Endodermal cell (in vitro differentiated cells): Measurements from ENCODE around the gene MYBBP1A. TPM values are rescaled to one million over a fixed set of nuclear protein-coding genes. Genes with fewer than 3 reads are reported as not detected.

ENCODE experiments used
- DNase-seq: peaks from one replicate; pipeline ENCODE4 v3.0.0-alpha.2; 2017
- H3K27ac ChIP-seq: 2 replicates; pipeline ENCODE4 v1.5.1; 2013; ENCODE audit warnings: mild to moderate bottlenecking, low read depth, low read length, moderate library complexity
- H3K27me3 ChIP-seq: 2 replicates; pipeline ENCODE4 v1.6.1; 2013; ENCODE audit warnings: mild to moderate bottlenecking, low read length, moderate library complexity; ENCODE audit not compliant: insufficient read depth, control insufficient read depth, poor library complexity, severe bottlenecking
- H3K36me3 ChIP-seq: 2 replicates; pipeline ENCODE4 v1.7.0; 2013; ENCODE audit warnings: mild to moderate bottlenecking, low read length, moderate library complexity; ENCODE audit not compliant: control insufficient read depth, insufficient read depth
- H3K4me1 ChIP-seq: one replicate; pipeline ENCODE4 v1.7.0; 2013; ENCODE audit warnings: low read length; ENCODE audit not compliant: control insufficient read depth, insufficient read depth
- H3K4me3 ChIP-seq: 2 replicates; pipeline ENCODE4 v1.5.1; 2013; ENCODE audit warnings: mild to moderate bottlenecking, low read length, moderate library complexity
- H3K9ac ChIP-seq: 2 replicates; pipeline ENCODE4 v1.6.1; 2013; ENCODE audit warnings: mild to moderate bottlenecking, low read length, moderate library complexity; ENCODE audit not compliant: poor library complexity, severe bottlenecking; ENCODE audit errors: extremely low read depth
- H3K9me3 ChIP-seq: 2 replicates; pipeline ENCODE4 v1.6.1; 2013; ENCODE audit warnings: mild to moderate bottlenecking, low read length, moderate library complexity; ENCODE audit not compliant: control insufficient read depth
- H3K27ac Mint-ChIP-seq: 2 replicates; pipeline ENCODE4 v1.8.0; 2020; ENCODE audit warnings: mixed read lengths
- H3K27me3 Mint-ChIP-seq: 2 replicates; pipeline ENCODE4 v1.8.0; 2021; ENCODE audit warnings: mild to moderate bottlenecking, mixed read lengths; ENCODE audit not compliant: insufficient read depth
- H3K36me3 Mint-ChIP-seq: 2 replicates; pipeline ENCODE4 v1.8.0; 2020; ENCODE audit warnings: low read depth, mixed read lengths
- H3K4me1 Mint-ChIP-seq: 2 replicates; pipeline ENCODE4 v1.8.0; 2020; ENCODE audit warnings: mixed read lengths
- H3K4me3 Mint-ChIP-seq: 2 replicates; pipeline ENCODE4 v1.8.0; 2020; ENCODE audit warnings: mild to moderate bottlenecking, moderate library complexity, mixed read lengths
- H3K9me3 Mint-ChIP-seq: 2 replicates; pipeline ENCODE4 v1.8.0; 2020; ENCODE audit warnings: mild to moderate bottlenecking, mixed read lengths
- WGBS, 2 experiments: methylation state at CpG; one replicate each; pipeline versions ENCODE4 v1.1.5 to v1.1.7; 2013; ENCODE audit warnings: missing lambda C conversion rate in 2 of 2, mixed read lengths in 1 of 2; ENCODE audit not compliant: insufficient coverage in 1 of 2, insufficient read length in 1 of 2; 5-methylcytosine and 5-hydroxymethylcytosine counted together
- total RNA-seq, 2 donors: library from RNA; stranded (reverse); fragmentation: NEBNext Ultra II Directional in 1 of 2; extraction: Animal tissue kit (Norgen Biotek cat#: 25700) in 1 of 2; gene quantifications; 2 replicates in 1 of 2; 3 replicates in 1 of 2; pipeline ENCODE4 v1.2.1, GENCODE V29; 2021
- TF ChIP-seq, protein P1 (sequence below): fragments of 200-600 bp; sonication (generic); conservative IDR thresholded peaks from 2 replicates; pipeline ENCODE4 v1.5.0; 2021; ENCODE audit warnings: antibody characterized with exemption, mild to moderate bottlenecking

Gene MYBBP1A
- total RNA-seq, 2 donors from 2014 or later: 55.6 to 70.9 TPM

DNA sequence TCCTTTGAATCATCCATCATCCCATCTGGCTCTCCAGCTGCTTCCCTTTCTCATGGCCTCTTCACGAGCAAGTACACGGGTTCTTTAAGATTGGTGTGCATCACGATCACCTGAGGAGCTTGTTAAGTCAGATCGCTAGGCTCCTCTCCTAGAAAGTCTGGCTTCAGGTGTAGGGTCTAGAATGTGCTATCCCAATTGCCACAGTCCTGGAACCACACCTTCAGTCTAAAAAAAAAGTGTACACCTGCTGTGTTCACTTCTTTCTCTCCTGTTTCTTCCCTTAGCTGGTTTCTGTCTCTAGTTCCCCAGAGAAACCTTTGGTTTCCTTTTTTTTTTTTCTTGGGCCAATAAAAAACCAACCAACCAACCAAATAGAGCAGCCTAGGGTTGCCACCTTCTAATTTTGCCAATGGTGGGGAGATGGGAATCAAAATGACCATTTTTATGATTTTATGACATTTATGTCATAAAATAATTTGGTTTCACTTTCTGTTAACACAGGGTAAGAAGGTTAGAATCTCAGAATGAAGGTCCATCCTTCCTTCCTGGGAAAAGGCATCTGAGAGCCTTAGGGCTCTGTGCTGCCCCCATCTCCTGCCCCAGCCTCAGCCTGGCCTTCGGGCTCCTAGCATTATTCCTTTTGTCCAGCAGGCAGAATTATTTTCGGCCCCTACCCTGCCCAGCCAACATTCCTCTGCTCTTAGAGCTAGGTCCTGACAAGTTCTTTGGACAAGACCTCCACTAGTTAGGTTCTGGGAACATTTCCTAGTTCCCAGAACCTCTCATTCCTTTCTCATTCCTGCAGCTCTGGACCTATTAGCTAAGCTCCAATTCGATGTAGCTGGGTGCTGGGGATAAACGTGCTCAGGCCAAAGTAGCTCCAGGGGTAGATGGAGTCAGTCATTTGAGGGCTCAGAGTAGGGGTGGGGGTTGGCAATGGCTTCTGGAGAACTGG, 7.1 kb upstream of the MYBBP1A start:
- no peaks in the 10 kb centered on the region for H3K27me3 ChIP-seq
- no peak overlapping the region for H3K27ac ChIP-seq
- H3K9me3 Mint-ChIP-seq: no peaks in the 10 kb centered on the region
- no peaks in the 10 kb centered on the region for H3K4me1 ChIP-seq
- no peaks in the 10 kb centered on the region for H3K36me3 Mint-ChIP-seq
- H3K4me3 Mint-ChIP-seq: no peak overlapping the region
- 82% methylated on average over 8 of the region's 8 CpGs for WGBS, 2 experiments
- no peak overlapping the region for H3K9ac ChIP-seq
- H3K4me1 Mint-ChIP-seq: peaks cover 5% of the 10 kb centered on the region
- TF ChIP-seq, protein P1, sequence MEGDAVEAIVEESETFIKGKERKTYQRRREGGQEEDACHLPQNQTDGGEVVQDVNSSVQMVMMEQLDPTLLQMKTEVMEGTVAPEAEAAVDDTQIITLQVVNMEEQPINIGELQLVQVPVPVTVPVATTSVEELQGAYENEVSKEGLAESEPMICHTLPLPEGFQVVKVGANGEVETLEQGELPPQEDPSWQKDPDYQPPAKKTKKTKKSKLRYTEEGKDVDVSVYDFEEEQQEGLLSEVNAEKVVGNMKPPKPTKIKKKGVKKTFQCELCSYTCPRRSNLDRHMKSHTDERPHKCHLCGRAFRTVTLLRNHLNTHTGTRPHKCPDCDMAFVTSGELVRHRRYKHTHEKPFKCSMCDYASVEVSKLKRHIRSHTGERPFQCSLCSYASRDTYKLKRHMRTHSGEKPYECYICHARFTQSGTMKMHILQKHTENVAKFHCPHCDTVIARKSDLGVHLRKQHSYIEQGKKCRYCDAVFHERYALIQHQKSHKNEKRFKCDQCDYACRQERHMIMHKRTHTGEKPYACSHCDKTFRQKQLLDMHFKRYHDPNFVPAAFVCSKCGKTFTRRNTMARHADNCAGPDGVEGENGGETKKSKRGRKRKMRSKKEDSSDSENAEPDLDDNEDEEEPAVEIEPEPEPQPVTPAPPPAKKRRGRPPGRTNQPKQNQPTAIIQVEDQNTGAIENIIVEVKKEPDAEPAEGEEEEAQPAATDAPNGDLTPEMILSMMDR: no peak
- H3K4me3 ChIP-seq: no peak overlapping the region
- H3K36me3 ChIP-seq: no peaks in the 10 kb centered on the region
- DNase-seq: no peak
- peaks cover 9% of the 10 kb centered on the region for H3K27me3 Mint-ChIP-seq
- no peak overlapping the region for H3K27ac Mint-ChIP-seq
- no peaks in the 10 kb centered on the region for H3K9me3 ChIP-seq

DNA sequence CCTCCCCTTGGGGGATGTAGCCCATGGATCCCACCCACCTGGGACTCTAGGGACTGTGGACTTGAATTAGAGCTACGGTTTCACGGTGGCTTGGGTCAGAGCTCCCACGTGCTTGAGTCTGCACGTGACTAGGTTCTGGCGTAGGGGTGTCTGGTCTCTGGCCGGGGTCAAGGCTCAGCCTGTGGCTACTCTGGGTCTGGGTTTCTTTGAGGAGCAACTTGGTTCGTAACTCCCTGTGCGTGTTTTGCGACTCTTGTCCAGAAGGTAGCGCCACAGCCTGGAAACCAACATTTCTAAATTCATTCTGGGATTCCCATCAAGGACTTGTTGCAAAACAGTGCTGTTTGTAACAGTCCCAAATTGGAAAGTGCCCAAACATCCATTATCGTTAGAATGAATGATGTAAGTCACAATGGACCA, 5.7 kb upstream of the MYBBP1A start:
- H3K4me3 ChIP-seq: no peak overlapping the region
- 85 to 88% methylated on average over 11 of the region's 11 CpGs for WGBS, 2 experiments
- peak; percentile 83 for DNase-seq
- peaks cover 11% of the 10 kb centered on the region for H3K4me1 Mint-ChIP-seq
- no peaks in the 10 kb centered on the region for H3K4me1 ChIP-seq
- no peak overlapping the region for H3K27ac ChIP-seq
- TF ChIP-seq, protein P1: peak; percentile 55
- no peak overlapping the region for H3K4me3 Mint-ChIP-seq
- peaks cover 6% of the 10 kb centered on the region for H3K27me3 Mint-ChIP-seq
- H3K36me3 Mint-ChIP-seq: no peaks in the 10 kb centered on the region
- H3K9me3 Mint-ChIP-seq: no peaks in the 10 kb centered on the region
- no peak overlapping the region for H3K9ac ChIP-seq
- no peak overlapping the region for H3K27ac Mint-ChIP-seq
- H3K9me3 ChIP-seq: no peaks in the 10 kb centered on the region
- H3K27me3 ChIP-seq: no peaks in the 10 kb centered on the region
- no peaks in the 10 kb centered on the region for H3K36me3 ChIP-seq

DNA sequence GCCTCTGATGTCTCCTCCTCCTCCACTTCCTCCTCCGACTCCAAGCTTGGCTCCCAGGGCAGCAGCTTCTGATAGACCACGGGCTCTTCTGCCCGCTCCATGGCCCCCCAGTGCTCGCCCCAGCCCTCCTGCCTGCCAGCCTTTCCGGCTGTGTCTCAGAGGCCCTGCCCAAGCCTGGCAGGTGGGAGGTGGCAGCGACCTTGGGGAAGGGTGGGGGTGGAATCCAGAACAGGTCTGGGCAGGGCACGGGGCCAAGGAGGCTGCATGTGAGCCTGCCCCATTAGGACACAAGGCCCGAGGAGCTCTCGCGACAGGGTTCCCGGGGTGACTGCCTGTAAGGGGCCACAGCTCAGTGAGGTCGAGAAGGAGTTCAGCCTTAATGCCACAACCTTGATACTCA, 5.2 kb upstream of the MYBBP1A start, which contains the start of gene GGT6:
Gene GGT6, minus strand, starts transcription at position 157 of the 400 bp plus-strand sequence. Its CDS starts 56 bp downstream, at position 101.
- Mint-ChIP-seq H3K27me3 (peaks cover 6% of the 10 kb centered on the region), H3K9me3 (no peaks in the 10 kb centered on the region), H3K36me3 (no peaks in the 10 kb centered on the region), H3K4me1 (peaks cover 12% of the 10 kb centered on the region), H3K27ac (no peak within 1 kb of the TSS), H3K4me3 (no peak within 1 kb of the TSS)
- 87 to 93% methylated on average over 6 to 12 of the region's 12 CpGs for WGBS, 2 experiments
- Histone ChIP-seq H3K4me3 (no peak within 1 kb of the TSS), H3K9ac (no peak within 1 kb of the TSS), H3K9me3 (no peaks in the 10 kb centered on the region), H3K27me3 (no peaks in the 10 kb centered on the region), H3K36me3 (no peaks in the 10 kb centered on the region), H3K4me1 (no peaks in the 10 kb centered on the region), H3K27ac (peak within 1 kb of the TSS; percentile 24)
- TF ChIP-seq, protein P1: no peak
- DNase-seq: no peak
